HG03066 (cell line): ENCODE data around the gene FHIT.
"Not testable (repeated sequence)": the region's sequence is repeated elsewhere in the genome, so short reads cannot be mapped to it uniquely, and the experiment has no call there.

Experiments used
- ATAC-seq: cut with Tn5 transposase; IDR thresholded peaks from one replicate; pipeline ENCODE4 v1.9.1; 2021; ENCODE audit warnings: low read depth; ENCODE audit not compliant: unreplicated experiment

FHIT gene

DNA sequence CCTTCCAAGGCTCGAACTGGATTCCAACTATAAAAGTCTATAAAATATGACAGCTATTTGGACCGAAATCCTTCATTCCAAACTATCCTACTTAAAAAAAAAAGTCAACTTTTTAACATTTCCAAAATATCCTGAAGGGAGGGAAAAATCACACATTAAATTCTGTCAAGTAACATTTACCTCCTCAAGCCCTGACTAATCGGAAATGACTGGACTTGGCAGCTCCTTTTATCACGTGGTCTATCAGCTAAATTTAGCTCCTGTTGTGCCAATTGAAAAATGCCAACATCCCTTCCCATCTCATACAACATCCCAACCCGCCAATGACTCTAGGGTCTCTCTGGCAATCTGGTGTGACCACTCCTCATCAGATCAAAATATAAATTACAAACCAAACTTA is 297.9 kb downstream of the FHIT start:
- no peak for ATAC-seq

GRCh38 chr3:60952055-60952454 is 299.2 kb downstream of the FHIT start:
- no peak for ATAC-seq

- no peak for ATAC-seq
Measured at GRCh38 chr3:60949146-60949545, 302.1 kb downstream of the FHIT start.

- ATAC-seq, result no peak
Measured at GRCh38 chr3:60948488-60948887, 302.8 kb downstream of the FHIT start.

DNA sequence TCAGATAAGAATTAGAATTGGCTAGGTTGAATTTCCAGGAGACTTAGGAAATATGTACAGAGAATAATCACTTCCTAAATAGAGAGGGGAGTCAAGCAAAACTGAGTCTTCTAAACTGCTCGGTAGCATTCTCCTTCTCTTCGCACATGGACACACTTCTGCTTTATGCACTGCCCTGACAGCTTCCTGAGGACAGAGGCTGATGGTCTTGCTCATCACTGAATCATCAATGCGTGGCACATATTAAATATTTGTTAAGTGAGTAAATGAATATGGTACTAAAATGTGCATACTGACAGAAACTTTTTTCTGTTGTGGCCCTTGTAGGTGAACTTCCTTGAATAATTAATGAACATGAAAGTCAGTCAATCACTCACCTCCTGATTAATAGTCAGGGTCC is 315.5 kb downstream of the FHIT start:
- no peak for ATAC-seq

GRCh38 chr3:60933824-60934223 is 317.4 kb downstream of the FHIT start:
- ATAC-seq, result no peak

- ATAC-seq, result no peak
Measured at GRCh38 chr3:60932643-60933042, 318.6 kb downstream of the FHIT start.

- ATAC-seq, result no peak
Measured at GRCh38 chr3:60932170-60932569, 319.1 kb downstream of the FHIT start.

- ATAC-seq, result no peak
Measured at GRCh38 chr3:60931452-60931851, 319.8 kb downstream of the FHIT start.

- ATAC-seq, result no peak
Measured at GRCh38 chr3:60920519-60920918, 330.7 kb downstream of the FHIT start.

GRCh38 chr3:60919296-60919695 is 332.0 kb downstream of the FHIT start:
- ATAC-seq, result no peak

GRCh38 chr3:60917141-60917540 is 334.1 kb downstream of the FHIT start:
- ATAC-seq, result no peak

DNA sequence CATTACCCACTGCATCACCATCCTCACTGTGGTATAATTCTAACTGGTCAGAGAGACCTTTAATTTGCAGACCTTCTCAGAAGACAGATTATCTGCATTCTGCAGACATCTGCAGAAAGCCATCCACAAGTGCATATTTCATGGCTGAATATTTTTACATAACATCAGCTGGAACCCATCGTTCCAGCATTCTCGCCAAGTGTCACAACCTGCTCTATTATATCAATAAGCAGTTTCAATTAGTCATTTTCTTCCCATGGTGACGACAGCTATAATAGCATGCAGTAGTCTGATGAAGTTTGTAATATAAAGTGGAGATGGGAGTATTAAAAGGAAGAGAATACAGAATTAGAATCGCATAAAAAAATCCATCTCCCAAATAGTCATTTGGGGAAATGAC is 334.7 kb downstream of the FHIT start:
- no peak for ATAC-seq

- no peak for ATAC-seq
Measured at GRCh38 chr3:60913474-60913873, 337.8 kb downstream of the FHIT start.

DNA sequence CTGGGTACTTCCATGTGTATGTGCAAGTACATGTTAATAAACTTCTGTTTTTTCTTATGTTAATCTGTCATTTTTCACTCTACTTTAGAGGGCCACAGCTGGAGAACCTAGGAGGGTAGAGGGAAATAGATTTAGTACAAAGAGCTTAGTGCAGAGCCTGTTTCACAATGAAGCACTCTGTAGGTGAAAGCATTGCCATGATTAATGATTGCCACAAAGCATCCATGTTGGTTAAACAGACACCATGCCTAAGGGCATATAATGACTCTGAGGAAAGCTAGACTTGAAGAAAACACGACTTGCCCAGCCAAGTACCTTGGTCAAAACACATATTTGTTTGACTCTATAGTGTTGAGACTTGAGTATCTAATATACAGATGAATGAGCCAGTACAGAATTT is 338.4 kb downstream of the FHIT start:
- no peak for ATAC-seq

DNA sequence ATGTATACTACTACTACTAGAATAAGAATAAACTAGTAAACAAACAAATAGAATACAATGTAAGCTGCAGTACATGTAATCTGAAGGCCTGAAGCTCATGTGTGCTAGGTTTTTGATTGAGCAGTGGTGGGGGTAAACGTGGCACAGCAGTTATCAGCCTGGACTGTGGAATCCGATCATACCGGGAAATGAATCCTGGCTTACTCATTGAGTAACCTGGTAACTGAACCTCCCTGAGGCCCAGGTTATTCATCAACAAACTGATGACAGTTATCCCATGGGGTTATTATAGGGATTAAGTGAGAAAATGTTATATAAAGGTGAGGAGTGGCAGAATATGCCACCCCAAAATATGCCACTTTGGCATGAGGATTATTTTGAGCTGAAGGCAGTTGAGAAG is 339.1 kb downstream of the FHIT start:
- no peak for ATAC-seq

DNA sequence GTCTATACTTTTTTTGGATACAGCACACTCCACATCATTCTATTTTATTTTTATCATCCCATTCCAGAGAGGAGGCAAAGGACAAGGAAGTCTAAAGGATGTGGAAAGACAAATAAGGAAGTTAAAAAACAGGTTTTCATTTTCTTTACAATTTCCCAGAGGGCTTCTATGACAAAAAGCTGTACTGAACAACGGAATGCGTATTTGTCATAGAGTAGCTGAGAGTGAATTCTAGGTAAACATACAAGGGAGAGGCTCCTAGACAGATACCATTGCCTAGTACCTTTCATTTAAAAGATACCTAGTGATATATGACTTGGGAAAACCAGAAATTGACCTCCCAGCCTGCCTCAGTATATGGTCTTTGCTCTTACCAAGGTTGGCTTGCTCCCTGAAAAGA is 341.7 kb downstream of the FHIT start:
- no peak for ATAC-seq

- ATAC-seq, result no peak
Measured at GRCh38 chr3:60906283-60906682, 345.0 kb downstream of the FHIT start.

DNA sequence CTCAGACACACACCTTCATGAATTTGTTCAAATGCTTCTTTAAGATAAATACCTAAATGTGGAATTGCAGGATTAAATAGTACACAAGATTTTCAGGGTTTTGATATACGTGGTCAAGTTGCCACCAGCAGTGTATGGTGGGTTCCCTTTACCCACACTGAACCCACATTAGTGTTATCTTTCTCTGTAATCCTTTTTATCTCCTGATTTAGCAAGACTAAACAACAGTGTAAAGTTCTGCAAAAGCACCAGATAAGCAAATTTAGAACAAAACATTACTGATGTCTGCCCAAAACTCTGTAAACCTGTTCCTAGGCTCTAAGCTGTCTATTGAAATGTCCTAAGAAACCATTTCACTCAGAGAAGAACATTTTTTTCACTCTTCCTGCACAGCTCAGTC is 352.9 kb downstream of the FHIT start:
- no peak for ATAC-seq

GRCh38 chr3:60893946-60894345 is 357.3 kb downstream of the FHIT start:
- no peak for ATAC-seq

DNA sequence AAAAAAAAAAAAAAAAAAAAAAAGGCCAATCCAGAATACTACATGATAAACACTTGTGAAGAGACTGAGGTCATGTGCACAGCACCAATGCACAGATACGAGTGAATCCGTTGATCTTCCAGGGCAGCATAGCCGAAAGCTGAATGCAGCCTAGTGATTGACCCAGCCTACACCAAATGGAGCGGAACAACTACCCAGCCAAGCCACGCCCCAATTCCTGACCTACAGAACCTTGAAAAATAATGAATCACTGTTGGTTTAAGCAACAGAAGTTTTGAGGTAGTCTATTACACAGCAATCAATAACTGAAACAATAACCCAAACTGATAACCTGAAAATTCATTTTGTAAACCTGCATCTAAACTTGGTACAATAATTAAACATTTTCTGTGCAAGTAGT is 361.0 kb downstream of the FHIT start:
- ATAC-seq, result no peak

DNA sequence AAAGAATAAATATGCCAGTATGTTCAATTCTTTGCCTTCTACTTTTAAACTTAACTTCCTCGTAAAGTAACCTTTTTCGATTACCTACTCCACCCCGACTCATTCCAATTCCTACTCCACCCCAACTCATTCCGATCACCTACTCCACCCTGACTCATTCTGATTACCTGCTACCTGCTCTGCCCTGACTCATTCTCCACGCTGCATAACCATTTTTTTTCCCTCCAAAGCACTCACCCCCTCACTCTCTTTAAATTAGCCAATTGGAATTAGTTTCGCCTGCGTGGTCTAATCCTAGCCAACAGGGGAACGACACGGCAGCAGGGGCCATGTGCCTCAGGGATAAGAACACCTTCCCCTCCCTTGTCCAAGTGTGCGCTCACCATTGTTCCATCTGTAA is 362.3 kb downstream of the FHIT start:
- ATAC-seq, result not testable (repeated sequence)

DNA sequence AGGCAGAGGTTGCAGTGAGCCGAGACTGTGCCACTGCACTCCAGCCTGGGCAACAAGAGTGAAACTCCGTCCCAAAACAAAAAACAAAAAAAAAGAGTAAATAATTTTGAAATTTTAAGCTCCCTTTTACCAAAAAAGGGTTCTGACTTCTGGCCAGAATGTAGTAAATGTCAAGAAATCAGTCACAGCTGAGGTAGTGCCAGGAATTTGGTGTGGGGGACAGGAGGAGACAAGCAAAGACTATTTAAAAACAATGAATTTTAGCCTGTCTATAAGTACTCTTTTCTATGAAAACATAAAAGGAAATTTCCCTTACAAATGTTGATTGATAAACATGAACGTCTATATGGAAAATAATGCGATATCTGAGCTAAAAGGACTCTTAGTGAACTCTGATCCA is 363.7 kb downstream of the FHIT start:
- no peak for ATAC-seq

DNA sequence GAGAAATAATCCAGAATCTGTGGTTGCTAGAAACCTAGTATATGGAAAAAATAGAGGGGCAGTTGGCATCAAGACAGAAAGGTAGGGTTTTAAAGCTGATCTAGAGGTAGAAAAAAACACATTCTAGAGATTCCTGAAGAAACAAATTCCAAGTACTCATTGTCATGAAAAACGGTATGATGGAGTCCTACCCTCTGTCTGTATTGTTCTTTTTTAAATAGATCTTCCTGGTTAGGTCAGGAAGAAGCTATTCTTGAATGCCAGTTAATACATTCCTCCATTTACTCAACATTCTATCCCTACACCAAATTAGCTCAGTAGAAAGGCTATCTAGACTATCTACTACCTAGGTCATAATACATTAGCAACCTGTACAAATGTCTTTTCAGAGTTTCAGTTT is 364.7 kb downstream of the FHIT start:
- ATAC-seq, result no peak
